Measurements from ENCODE around the gene PAPSS1.

DNA sequence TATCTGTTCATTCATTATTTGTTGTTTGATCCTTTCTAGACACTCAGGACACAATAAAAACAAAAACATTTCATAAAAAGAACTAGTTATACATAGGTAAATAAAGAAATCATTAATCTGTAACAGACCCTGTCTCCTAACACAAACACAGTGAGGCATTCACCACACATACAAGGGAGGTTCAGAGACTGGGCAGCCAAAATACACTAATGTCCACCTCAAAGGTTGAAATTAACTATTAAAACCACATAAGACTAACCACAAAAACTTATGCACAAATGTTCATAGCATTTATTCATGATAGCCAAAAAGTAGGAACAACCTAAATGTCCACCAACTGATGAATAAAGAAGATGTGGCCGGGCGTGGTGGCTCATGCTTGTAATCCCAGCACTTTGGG is 7.8 kb downstream of the PAPSS1 start:
- TF ChIP-seq EZH2phosphoT487 (IDR thresholded peaks at IDR 0.05; ENCODE audit: insufficient read depth, low read depth) (no peak), EZH2 (IDR thresholded peaks at IDR 0.05; ENCODE audit: insufficient read depth, poor library complexity, severe bottlenecking) (no peak)

Data from GM23248 (cell line).